Esophagus squamous epithelium (tissue), 4 donors: ENCODE data around the gene LCOR.

Experiments
- CTCF ChIP-seq, 6 experiments: fragments of 450-650 bp in 4 of 6; fragments of 200-600 bp in 2 of 6; sonication (generic) in 2 of 6; IDR thresholded peaks; one replicate each; pipeline ENCODE4 v1.5.1; 2016 to 2019; ENCODE audit warnings: antibody characterized with exemption in 6 of 6, mild to moderate bottlenecking in 4 of 6, moderate library complexity in 4 of 6
- POLR2A ChIP-seq, 4 donors: fragments of 450-650 bp; IDR thresholded peaks; one replicate each; pipeline ENCODE4 v1.6.1; 2017; ENCODE audit warnings: antibody characterized with exemption in 4 of 4, mild to moderate bottlenecking in 4 of 4, moderate library complexity in 3 of 4

GRCh38 chr10:96902117-96902516, 70.0 kb downstream of the LCOR start:
- TF ChIP-seq CTCF (IDR thresholded peaks at IDR 0.05) = no peak
- TF ChIP-seq POLR2A (IDR thresholded peaks at IDR 0.05) = no peak
